Measurements from ENCODE around the gene ACTR2.
"Not testable (repeated sequence)": the region's sequence is repeated elsewhere in the genome, so short reads cannot be mapped to it uniquely, and the experiment has no call there.

ACTR2 gene

DNA sequence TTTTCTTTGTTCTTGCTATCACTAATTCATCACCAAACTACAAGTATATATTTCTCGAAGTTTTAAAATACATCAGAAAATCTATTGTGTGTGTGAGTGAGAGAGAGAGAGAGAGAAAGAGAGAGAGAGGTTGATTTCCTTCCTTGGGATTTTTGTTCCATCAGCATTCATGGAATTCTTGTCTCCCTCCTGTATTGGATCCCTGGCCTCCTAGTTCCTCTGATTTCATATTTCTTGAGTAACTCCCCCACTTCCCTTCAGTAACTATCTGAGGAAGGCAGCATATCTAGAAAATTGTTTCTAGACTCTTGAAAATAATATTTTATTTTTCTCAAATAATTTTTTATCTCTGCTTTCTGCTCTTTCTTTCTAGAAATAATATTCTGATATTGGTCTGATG lies 13.3 kb upstream of the ACTR2 start:
- no peak overlapping the region for H3K9ac ChIP-seq
- no peak overlapping the region for H3K4me3 ChIP-seq (ENCODE audit: low read depth, low read length)
- no peaks in the 10 kb centered on the region for H3K27me3 ChIP-seq (ENCODE audit: control insufficient read depth, insufficient read depth, low read length)
- TF ChIP-seq CTCF (IDR thresholded peaks at IDR 0.05), result no peak
- no peaks in the 10 kb centered on the region for H3K79me2 ChIP-seq
- H3K27ac ChIP-seq, result no peak overlapping the region
- H3K36me3 ChIP-seq (ENCODE audit: control insufficient read depth, insufficient read depth, low read length), result no peaks in the 10 kb centered on the region
- no peak overlapping the region for H2AFZ ChIP-seq
- H3K4me1 ChIP-seq, result no peaks in the 10 kb centered on the region
- H3K4me2 ChIP-seq (ENCODE audit: low read length), result no peak overlapping the region
- no peaks in the 10 kb centered on the region for H3K9me3 ChIP-seq (ENCODE audit: control insufficient read depth, low read length)

DNA sequence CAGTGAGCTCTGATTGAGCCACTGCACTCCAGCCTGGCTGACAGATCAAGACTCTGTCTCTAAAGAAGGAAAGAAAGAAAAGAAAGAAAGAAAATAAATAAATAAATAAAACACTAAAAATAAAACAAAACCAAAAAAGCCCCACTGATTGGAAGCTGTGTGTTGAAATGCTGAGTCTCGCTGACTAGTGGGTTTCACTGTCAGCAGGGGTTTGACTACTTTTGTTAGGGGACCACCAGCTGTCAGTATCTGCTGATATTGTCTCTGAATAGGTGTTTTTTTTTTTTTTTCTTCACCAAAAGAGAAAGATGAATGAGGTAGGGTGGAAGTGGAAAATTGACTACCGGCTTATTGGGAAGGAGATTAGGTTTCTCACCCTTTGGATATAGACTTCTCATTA lies 12.8 kb upstream of the ACTR2 start:
- Histone ChIP-seq H2AFZ (no peak overlapping the region), H3K27me3 (ENCODE audit: control insufficient read depth, insufficient read depth, low read length) (no peaks in the 10 kb centered on the region), H3K4me1 (no peaks in the 10 kb centered on the region), H3K4me2 (ENCODE audit: low read length) (no peak overlapping the region), H3K79me2 (no peaks in the 10 kb centered on the region), H3K36me3 (ENCODE audit: control insufficient read depth, insufficient read depth, low read length) (no peaks in the 10 kb centered on the region), H3K9me3 (ENCODE audit: control insufficient read depth, low read length) (no peaks in the 10 kb centered on the region), H3K4me3 (ENCODE audit: low read depth, low read length) (no peak overlapping the region), H3K27ac (no peak overlapping the region), H3K9ac (no peak overlapping the region)
- no peak for TF ChIP-seq CTCF (IDR thresholded peaks at IDR 0.05)

GRCh38 chr2:65215946-65216345 lies 11.7 kb upstream of the ACTR2 start:
- H3K79me2 ChIP-seq, result no peaks in the 10 kb centered on the region
- H3K4me1 ChIP-seq, result no peaks in the 10 kb centered on the region
- no peaks in the 10 kb centered on the region for H3K27me3 ChIP-seq (ENCODE audit: control insufficient read depth, insufficient read depth, low read length)
- H2AFZ ChIP-seq, result no peak overlapping the region
- no peak overlapping the region for H3K4me3 ChIP-seq (ENCODE audit: low read depth, low read length)
- H3K9me3 ChIP-seq (ENCODE audit: control insufficient read depth, low read length), result no peaks in the 10 kb centered on the region
- TF ChIP-seq CTCF (IDR thresholded peaks at IDR 0.05), result no peak
- H3K9ac ChIP-seq, result no peak overlapping the region
- no peak overlapping the region for H3K27ac ChIP-seq
- no peaks in the 10 kb centered on the region for H3K36me3 ChIP-seq (ENCODE audit: control insufficient read depth, insufficient read depth, low read length)
- no peak overlapping the region for H3K4me2 ChIP-seq (ENCODE audit: low read length)

DNA sequence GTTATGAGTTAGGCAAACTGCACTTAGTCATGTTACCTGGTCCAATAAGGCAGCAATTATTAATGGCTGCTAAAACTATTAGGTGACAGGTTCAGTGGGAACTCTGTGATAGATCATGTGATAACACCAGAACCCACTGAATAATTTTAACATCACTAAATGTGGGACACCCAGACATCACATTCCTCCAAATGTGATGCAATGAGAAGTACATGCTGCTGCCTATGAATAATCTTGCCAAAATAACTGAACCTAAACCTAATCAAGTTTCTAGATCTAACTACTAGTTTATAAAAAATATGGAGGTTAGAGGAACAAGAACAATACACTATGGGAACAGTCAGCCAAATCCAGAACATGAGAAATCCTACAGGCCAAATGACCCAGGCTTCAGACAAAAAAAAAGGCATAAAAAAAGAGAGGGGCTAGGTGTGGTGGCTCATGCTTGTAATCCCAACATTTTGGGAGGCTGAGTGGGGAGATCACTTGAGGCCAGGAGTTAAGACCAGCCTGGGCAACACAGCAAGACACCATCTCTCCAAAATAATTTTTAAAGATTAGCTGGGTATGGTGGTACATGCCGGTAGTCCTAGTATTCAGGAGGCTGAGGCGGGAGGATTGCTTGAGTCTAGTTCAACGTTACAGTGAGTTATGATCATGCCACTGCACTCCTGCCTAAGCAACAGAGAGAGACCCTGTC lies 7.0 kb upstream of the ACTR2 start:
- Histone ChIP-seq H3K4me3 (ENCODE audit: low read depth, low read length) (no peak overlapping the region), H3K4me1 (no peaks in the 10 kb centered on the region), H3K9ac (no peak overlapping the region), H2AFZ (no peak overlapping the region), H3K79me2 (no peaks in the 10 kb centered on the region), H3K4me2 (ENCODE audit: low read length) (no peak overlapping the region), H3K9me3 (ENCODE audit: control insufficient read depth, low read length) (no peaks in the 10 kb centered on the region), H3K27ac (no peak overlapping the region), H3K27me3 (ENCODE audit: control insufficient read depth, insufficient read depth, low read length) (no peaks in the 10 kb centered on the region), H3K36me3 (ENCODE audit: control insufficient read depth, insufficient read depth, low read length) (no peaks in the 10 kb centered on the region)
- TF ChIP-seq CTCF (IDR thresholded peaks at IDR 0.05), result no peak

DNA sequence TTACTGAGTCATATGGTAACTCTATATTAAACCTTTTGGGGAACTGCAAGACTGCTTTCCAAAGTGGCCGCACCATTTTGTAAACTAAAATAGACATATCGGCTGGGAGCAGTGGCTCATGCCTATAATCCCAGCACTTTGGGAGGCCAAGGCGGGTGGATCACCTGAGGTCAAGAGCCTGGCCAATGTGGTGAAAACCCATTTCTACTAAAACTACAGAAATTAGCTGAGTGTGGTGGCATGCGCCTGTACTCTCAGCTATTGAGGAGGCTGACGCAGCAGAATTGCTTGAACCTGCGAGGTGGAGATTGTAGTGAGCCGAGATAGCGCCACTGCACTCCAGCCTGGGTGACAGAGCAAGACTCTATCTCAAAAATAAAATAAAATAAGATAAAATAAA lies 6.4 kb upstream of the ACTR2 start:
- H3K9me3 ChIP-seq (ENCODE audit: control insufficient read depth, low read length); H3K9ac ChIP-seq; H3K4me2 ChIP-seq (ENCODE audit: low read length); H3K27ac ChIP-seq; H3K4me1 ChIP-seq; H3K27me3 ChIP-seq (ENCODE audit: control insufficient read depth, insufficient read depth, low read length); H3K79me2 ChIP-seq; H3K36me3 ChIP-seq (ENCODE audit: control insufficient read depth, insufficient read depth, low read length); H2AFZ ChIP-seq; H3K4me3 ChIP-seq (ENCODE audit: low read depth, low read length): not testable (repeated sequence)
